Activated T-cell treated with anti-CD3 and anti-CD28 coated beads for 4 hours (primary cell): Measurements from ENCODE around the gene PLA2G4B.

Experiments
- DNase-seq: peaks from one replicate; pipeline ENCODE4 v3.0.0-alpha.2; 2020

PLA2G4B gene

DNA sequence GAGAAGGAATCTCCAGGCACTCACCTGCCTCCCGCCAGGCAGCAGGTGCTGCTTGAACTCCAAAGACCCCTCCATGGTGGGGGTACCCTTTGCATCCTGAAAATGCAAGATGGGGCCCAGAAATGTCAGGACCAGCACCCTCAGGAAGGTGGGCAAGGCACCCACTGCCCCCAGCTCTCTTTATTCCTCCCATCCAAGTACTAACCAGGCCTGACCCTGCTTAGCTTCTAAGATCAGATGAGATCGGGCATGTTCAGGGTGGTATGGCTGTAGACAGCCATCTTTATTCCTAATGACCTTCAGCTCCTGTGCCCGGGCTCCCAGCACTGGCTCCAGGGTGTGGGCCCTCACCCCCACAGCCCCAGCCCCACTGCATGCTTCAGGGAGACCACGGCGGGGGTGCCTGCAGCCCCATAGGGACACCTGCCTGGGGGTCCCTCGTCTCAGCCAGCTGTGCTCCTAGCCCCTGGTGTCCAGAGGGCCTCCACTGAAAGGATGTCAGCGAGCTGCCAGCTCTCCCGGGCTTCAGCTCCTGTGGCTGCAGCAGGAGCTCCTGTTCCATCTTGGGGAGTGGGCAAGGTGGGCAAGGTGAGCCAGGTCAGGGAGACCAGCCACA is 13.2 kb downstream of the PLA2G4B start:
- no peak for DNase-seq

DNA sequence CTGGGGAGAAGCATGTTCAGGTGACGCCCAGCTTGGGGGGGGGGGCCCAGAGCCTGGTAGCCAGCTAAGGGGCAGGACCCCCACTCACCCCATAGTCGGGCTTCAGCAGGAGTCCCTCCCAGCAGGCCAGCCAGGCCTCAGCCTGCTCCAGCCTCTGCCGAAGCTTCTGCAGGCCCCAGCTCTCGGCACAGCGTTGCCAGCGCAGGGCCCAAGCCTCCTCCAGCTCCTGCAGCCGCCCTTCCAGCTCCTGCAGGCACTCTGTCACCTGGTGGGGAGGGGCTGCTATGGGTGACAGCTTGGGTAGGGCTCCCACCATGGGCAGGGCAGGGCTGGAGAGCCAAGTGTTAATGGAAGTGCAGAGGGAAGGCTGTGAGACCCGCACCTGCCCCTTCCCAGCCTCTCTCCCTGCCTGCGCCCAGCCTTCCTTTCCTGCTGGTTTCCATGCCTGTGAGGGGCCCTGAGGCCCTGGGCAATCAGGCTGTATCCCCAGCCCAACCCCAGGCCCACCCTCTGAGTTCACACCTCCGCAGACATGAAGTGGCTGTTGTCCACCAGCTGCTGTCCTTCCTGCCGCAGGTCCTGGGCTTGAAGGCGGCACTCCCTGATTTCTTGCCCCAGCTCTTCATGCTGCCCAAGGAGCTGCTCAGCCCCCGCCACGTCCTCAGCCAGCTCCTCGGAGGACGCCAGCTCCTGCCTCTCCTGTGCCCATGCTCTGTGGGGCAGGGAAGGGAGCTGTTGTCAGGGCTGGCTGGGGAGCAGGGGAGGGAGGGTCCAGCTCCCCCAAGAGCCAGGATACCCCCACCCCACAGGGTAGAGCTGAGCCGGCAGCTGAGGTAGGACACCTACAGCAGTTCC is 14.3 kb downstream of the PLA2G4B start:
- DNase-seq, result no peak

DNA sequence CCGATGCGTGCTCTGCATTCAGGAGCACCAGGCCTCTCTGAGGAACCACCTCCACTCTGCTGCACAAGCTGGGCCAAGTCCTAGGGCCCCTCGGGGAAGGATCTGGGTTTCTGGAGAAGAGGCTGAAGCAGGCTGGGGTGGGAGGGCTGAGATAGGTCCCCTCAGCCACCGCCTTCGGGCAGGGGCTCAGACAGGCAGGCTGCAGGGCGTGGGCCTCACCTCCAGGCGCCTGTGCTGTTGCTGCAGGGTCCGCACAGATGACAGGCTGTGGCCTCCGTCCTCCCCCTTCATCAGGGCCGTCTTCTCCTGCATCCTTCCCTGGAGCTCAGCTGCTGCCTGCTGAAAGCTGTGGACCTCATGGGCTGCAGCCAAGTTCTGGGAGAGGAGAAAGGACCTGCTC is 15.2 kb downstream of the PLA2G4B start:
- no peak for DNase-seq

DNA sequence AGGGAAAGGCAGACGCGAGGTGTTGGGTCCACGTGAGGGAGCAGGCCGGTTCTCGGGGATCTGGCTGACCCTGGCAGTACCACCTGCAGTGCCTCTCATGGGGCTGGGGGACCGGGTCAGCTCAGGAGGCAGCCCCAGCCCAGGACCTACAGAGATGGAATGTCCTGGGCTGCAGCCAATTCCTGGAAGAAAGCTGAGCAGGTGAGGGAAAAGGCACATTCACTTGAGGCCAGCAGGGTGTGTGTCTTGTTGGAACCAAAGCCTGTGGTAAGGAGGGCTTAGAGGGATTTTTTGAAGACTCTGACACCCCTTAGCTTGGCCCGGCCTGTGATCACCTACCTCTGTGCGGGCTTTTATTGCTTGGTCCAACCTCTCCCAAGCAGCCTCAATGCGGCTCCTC is 15.8 kb downstream of the PLA2G4B start:
- no peak for DNase-seq

DNA sequence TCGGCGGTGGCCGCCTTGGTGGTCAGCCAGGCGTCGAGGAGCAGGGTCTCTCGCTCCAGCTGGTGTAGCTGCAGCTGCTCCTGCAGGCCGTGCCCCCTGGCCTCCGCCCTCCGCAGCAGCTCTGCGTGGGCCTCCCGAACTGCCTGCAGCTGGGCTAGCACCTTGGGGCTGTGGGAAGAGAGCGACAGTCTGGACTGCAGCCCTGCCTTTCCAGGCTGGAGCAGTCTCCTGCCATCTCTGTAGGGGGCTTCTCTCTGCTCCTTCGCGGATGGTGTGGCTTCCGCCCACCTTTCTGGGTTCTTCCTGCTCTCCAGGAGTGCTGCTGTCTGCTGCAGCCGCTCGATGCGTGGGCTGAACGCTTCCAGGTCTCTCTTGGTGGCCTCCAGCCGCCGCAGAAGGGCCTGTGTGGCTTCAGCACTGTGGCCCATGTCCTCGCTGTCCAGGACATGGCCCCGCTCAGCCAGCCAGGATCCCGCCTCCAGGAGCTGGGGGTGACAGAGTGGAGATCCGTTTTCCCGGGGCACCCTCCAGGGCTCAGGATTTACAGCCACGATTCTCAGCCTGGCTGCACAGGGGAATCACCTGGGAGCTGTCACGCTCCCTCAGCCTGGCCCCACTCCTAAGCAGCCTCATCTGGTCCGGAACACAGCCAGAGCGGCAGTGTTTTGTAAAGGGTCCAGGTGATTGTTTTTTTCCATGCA is 16.8 kb downstream of the PLA2G4B start:
- no peak for DNase-seq

DNA sequence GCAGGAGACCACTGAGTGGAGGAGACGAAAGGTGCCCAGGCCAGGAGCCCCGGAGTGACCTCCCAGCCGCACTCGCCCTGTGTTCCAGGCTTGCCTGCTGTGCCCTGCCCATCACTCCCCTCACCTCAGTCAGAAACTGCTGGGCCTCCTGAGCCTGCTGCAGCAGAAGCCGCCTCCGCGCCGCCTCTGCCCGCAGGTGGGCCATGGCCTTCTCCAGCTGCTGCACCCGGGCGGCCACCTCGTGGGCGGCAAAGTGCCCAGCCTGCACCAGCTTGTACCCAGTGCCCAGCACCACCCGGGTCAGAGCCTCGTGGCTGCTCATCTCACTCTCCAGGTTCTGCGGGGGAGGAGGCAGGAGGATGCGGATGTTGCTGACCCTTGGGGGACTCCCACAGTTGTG is 17.6 kb downstream of the PLA2G4B start:
- no peak for DNase-seq

DNA sequence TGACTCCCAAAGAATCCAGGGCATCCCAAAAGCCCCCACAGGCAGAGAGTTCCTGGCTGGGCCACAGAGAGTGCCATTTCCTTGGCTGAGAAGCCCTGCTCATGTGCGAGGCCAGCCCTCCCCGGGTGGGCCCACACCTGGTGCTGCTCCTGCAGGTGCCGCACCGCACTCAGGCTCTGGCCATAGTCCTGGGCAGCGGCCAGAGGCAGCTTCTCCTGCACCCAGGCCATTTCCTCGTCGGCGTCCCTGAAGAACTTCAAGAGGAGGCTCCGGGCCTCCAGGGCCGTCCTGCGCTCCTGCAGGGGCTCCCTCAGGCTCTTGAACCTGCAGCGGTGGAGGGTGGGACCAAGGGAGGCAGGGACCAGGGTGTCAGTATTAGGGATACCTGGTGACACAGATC is 18.1 kb downstream of the PLA2G4B start:
- DNase-seq, result no peak

DNA sequence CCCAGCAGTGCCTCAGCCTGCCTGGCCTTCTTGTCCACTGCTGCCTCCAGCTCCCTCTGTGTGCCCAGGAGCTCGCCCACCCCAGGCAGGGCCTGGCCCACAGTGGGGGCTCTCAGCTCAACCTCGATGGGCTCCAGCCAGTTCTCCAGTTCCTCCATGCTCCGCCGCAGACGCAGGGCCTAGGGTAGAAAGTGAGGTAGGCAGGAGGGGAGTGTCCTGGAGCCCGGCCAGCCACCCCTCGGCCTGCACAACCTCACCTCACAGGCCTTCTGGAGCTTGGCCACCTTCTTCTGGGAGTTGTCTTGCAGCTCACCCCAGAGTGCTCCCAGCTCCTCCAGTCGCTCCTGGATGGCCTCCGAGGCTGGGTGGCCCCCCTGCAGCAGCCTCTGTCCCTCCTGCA is 18.7 kb downstream of the PLA2G4B start:
- no peak for DNase-seq

DNA sequence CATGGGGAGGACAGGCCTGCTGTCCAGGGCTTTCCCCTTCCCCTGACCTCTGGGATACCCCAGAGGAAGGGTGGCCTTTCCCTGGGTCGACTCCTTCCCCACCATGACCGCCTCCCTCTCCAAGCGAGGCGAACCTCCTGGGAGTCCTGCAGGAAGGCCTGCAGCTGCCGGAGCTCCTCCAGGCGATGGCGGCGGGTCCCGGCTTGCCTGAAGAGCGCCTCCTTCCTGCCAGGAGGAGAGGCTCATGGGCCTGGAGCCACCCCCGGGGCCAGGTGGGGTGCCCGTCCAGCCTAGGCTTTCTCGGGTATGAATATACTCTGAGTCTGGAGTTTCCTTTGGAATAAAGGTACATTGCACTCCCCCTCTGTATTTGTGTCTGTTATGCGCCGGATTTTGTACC is 20.1 kb downstream of the PLA2G4B start:
- DNase-seq, result no peak

DNA sequence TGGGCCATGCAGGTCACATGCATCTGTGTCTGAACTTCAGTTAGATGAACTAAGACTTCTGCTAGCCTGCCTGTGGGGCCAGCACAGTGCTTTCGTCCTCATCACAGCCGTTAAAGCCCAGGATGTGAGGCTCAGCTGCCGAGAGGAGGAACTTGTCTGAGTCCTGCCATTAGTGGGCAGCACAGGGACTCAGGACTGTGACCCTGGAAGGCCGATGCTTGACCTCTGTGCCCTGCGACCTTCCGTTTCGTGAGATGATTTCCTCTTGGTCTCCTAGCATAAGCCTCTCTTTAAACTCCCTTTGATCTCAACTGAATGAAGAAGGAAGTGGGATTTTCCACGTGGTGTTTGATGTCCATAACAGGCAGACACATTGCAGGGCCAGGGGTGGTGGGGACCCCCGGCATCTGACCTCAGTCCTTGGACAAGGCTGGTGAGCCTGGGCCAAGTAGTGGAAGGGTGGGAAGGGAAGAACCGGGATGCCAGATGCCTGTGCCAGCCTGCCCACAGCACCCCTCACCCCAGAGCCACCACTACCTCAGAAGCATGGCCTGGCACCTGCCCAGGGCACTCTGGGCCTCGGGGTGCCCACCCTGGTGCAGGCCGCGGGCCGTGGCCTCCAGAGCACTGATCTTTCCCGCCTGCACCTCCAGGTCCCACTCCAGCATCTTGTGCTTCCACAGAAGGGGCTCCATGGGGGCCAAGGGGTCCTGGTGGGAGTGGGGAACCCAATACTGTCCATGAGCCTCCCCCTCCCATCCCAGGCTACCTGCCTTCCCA is 21.6 kb downstream of the PLA2G4B start:
- DNase-seq, result no peak

DNA sequence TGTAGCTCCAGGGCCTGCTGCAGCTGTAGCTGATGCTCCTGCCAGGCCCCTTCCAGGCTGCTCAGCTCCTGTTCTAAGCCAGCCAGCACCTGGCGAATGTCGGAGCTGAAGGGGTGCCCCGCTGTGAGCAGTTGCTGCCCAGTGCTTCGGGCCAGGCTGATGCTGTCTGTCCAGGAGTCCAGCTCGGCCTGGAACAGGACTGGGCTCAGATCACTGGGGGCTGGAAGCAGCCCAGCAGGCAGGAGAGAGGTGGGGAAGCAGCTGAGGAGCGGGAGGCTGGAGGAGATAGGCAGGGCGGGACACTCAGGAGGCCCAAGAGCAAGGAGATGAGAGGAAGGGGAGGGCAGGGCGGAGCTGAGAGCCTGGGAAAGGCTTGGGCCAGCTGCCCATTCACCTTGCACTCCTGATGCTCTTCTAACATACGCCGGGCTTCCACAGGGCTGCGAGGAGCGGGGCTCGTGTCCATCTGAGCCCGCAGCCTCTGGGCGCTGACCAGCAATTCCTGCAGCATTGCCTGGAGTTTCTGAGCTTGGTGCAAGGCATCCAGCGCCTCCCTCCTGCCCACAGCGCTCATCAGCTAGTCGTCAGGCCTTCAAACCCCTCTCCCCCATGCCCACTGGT is 23.2 kb downstream of the PLA2G4B start:
- DNase-seq, result no peak

DNA sequence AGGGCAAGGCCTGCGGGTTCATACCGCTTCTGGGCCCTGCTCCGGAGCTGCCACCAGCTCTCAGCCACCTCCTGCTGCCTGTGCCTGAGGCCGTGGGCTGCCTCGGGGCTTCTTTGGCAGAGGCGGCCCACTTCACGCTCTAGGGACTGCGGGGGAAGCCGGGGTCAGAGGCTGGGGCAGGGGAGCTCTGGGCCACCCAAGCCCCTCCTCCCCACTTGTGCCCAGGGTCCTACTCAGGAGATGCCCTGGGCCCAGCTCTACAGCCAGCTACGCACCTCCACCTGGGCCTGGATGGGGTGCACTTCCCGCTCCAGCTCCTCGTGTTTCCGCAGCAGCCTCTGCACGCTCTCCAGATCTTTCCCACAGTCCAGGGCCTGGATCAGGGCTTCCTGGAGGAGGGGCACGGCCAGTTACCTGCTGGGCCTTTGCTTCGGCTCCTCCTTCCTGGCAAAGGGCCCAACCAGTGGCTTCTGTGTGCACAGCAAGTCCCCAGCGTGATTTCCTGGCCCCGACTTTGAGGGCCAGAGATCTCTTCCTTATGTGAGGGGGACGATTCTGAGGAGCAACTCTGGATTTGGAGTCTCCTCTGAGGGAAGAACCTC is 24.0 kb downstream of the PLA2G4B start:
- no peak for DNase-seq

DNA sequence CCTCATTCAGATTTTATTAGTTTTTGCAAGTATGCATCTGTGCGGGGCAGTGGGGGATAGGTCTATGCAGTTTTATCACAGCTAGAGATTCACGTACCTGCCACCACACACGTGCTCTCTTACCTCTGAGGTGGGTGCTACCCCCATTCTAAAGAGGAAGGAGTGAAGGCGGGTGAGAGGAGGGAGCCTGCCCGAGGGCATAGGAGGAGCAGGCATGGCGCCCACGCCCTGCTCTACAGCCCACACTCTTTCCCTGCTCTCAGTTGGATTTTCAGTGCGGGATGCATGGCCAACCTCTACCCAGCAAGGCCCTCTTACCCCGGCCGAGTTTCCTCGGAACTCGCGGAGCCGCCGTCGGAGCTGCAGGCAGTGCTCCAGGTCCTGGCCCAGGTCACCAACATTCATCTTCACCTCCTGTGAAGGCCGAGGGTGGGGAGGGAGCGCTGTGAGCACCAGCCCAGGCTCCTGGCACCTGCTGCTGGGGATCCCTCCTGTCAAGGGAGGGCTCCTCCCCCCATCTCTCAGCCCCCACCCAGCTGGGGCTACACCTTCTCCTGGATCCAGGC is 26.9 kb downstream of the PLA2G4B start:
- DNase-seq, result no peak

DNA sequence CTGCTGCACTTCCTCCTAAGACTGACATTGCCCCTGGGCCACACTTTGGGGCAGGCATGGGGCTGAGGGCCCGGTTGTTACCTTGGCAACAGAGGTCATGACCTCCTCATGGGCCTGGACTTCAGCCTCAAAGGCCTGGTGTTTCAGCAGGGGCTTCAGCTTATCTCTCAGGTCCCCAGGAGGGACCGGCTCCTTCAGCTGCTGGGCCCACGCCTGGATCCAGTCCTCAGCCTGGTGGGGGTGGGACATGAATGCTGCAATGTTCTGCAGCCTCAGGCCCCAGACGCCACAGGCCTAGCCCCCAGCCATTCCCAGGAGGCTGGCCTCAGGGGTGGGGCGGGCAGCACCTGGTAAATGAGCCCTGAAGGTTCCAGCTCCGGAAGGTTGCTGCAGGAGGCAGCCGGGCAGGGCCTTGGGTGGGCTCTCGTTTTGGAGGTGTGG is 27.6 kb downstream of the PLA2G4B start:
- no peak for DNase-seq

DNA sequence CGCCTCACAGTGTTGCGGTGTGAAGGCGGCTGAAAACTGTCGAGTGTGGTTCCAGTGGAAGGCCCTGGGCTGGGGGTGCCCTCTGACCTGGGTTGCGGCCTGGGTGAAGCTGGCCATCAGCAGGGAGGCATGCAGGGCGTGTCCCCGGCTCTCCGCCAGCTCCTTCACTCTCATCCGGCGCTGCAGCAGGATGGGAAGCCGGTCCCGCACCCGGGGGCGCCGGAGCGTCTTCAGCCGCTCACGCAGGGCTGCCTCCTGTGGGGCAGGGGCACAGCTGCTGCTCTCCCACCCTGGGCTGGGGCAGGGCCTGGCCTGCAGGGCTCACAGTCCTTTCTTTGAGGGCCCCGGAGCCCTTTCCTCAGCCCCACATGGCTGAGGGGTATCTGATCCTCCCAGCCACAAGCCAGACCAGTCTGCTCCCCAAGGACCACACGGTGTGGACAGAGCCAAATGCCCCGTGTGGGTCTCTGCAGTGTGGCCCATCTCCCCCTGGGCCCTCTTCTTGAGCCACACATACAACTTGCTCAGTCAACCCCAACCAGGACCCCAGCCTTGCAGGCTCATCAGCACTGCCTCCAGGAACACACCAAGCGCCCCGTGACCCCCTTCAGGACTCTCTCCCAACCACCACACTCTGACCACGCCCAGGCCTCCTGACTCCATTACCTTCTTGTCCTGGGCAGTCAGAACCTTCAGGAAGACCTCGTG is 28.4 kb downstream of the PLA2G4B start:
- no peak for DNase-seq

DNA sequence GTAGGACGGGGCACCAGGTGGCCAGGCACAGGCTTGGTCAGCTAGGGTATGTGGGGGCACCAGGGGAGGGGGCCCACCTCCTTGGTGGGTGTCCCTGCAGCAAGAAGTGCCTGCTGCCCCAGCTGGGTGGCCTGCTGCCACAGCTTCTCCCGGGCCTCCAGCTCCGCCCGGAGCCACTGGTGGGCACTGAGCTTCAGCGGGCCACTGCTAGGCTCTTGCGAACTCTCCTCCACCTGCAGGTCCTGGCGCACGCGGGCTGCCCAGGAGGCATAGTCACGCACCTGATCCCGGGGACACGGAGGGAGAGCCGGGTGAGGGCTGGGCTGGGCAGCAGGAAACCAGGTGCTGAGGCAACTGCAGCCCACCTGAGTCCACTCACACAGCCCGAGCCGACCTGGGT is 29.7 kb downstream of the PLA2G4B start:
- no peak for DNase-seq

DNA sequence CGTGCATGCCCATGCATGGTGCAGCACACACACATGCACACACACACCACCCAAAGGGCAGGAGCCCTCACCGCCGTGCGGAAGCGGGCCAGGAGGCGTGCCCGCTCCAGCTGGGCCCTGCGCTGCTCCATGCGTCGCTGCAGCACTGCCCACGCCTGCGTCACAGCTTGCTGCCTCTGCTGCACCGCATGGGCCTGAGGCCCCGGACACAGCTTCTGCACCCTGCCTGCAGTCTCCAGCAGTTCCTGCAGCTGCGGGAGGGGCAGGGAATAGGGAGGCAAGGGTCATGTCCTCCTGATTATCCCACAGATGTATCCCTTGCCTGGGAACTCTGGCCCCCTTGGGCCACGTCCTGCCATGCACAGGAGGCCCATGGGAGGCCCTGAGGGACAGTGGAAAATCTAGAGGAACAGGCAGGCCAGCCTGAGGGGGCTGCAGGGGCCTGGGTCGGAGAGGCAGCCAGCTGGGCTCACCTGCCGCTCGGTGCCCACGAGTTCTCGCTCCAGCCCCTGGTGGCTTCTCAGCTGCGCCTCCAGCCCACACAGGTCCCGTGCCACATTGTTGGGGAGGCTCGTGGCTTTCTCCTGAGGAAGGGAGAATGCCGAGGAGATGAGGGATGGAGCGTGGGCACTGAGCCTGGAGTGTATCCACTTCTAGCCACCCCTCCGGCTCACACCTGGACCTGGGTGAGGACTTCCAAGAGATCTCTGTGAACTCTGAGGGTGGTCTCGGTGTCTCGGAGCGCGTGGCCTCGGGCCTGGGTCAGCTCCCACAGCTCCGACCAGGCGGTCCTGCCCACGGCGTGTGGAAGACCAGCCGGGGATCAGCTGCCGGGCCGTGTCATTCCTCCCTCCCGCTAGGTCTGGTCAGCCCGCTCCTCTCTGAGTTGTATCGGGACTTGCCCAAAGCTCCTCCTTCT is 31.4 kb downstream of the PLA2G4B start:
- DNase-seq, result no peak

DNA sequence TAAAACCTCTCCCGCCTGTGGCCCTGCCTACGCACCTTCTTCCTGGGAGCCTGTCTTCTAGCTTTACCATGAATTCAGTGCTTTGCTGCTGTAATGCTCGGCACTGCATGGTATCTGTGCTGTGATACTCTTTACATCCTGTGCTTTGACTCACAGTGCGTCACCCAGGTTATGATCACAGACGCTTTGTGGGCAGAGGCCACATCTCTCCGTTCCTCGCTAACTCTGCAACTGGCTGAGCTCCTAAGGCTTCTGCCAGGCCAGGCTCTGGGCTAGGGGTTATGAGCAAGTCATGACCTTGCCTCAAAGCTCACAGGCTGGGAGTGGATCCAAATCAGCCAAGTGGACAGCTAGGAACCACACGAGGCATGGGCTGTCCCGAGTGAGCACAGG is 32.0 kb downstream of the PLA2G4B start:
- no peak for DNase-seq

DNA sequence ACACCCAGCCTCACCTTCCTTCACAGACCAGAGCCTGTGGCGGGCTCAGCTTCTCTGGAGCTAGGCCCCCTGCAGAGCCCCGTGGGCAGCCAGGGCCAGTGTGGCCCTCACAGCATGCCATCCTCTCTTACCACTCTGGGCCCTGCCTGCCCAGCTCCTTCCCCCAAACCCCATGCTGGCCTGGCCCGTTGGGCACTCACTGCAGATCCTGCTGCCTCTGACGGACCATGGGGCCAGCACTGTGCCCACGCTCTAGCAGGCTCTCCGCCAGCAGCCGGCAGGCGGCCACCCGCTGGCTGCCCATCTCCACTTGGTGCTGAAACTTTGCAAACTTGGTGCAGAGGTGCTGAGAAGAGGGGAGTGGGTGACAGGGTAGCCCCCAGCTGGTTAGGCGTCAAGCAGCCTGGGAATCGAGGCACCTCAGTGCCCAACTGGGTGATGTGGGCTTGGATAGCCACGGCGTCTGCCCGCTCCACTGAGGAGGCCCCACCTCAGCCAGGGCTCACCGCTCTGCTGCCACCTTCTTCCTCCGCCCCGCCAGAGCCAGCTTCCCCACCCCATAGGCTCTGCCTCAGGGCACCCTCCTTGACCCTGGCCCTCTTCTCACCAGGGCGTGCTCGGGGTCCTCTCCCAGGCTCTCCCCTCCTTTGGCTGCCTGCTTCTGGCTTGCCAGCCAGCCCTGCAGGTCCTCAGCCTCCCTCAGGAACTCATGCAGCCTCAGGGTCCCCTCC is 32.7 kb downstream of the PLA2G4B start:
- DNase-seq, result no peak
